Panc1 (cell line): ENCODE measurements around the gene PLXNC1. TPM values are rescaled to one million over a fixed set of nuclear protein-coding genes. Genes with fewer than 3 reads are reported as not detected.

ENCODE experiments used
- ATAC-seq: fragments of 200-7000 bp; cut with Tn5 transposase; 2 replicates; pipeline ENCODE4 v1.9.1; 2020; ENCODE audit warnings: mild to moderate bottlenecking, moderate library complexity
- BruUV-seq: library from RNA; stranded (reverse); fragments of 400-500 nt; replicated peaks from 2 replicates; lab custom pipeline; 2021; lab: Mats Ljungman, UMichigan
- CTCF ChIA-PET: fragments of 300-600 bp; sonication (Branson Sonifier 250); formaldehyde crosslinking; loops from one replicate; lab custom pipeline; 2022; ENCODE audit warnings: antibody characterized with exemption; lab: Charles Lee
- POLR2A ChIA-PET: fragments of 300-600 bp; sonication (Branson Sonifier 250); formaldehyde crosslinking; loops from one replicate; lab custom pipeline; 2022; ENCODE audit warnings: antibody characterized with exemption; lab: Charles Lee
- DNase-seq: peaks from one replicate; pipeline ENCODE4 v3.0.0-alpha.2; 2010; ENCODE audit warnings: low read depth, low spot score
- H3K27ac ChIP-seq: 2 replicates; pipeline ENCODE4 v1.5.1; 2011; ENCODE audit warnings: mild to moderate bottlenecking, low read length, inconsistent platforms
- H3K27me3 ChIP-seq: fragments of 200-500 bp; sonication (Bioruptor generic); 2 replicates; pipeline ENCODE4 v1.6.0; 2014; ENCODE audit warnings: low read length, inconsistent platforms; ENCODE audit not compliant: control insufficient read depth, insufficient read depth
- H3K36me3 ChIP-seq: fragments of 200-500 bp; sonication (Bioruptor generic); 2 replicates; pipeline ENCODE4 v1.5.1; 2014; ENCODE audit warnings: inconsistent platforms, mild to moderate bottlenecking, low read length, moderate library complexity; ENCODE audit not compliant: control insufficient read depth, insufficient read depth
- H3K4me1 ChIP-seq: 2 replicates; pipeline ENCODE4 v1.5.1; 2011; ENCODE audit warnings: inconsistent platforms, mild to moderate bottlenecking, low read length, moderate library complexity; ENCODE audit not compliant: control insufficient read depth, insufficient read depth
- H3K4me3 ChIP-seq, 2 experiments: 2 replicates each; pipeline ENCODE4 v1.5.1; 2011 to 2012; ENCODE audit warnings: low read depth in 2 of 2, low read length in 2 of 2, mild to moderate bottlenecking in 2 of 2, inconsistent platforms in 1 of 2, moderate library complexity in 1 of 2
- H3K9me3 ChIP-seq: fragments of 200-500 bp; sonication (Bioruptor generic); 2 replicates; pipeline ENCODE4 v1.5.1; 2014; ENCODE audit warnings: low read depth, mild to moderate bottlenecking, inconsistent platforms, low read length, moderate library complexity; ENCODE audit not compliant: control insufficient read depth, insufficient read depth
- CTCF ChIP-seq: fragments of 450-650 bp; IDR thresholded peaks from 2 replicates; pipeline ENCODE4 v1.5.1; 2017; ENCODE audit warnings: mild to moderate bottlenecking
- POLR2AphosphoS5 ChIP-seq: IDR thresholded peaks from 2 replicates; pipeline ENCODE4 v1.6.1; 2012; ENCODE audit warnings: mild to moderate bottlenecking, low read depth, low read length, moderate library complexity
- REST ChIP-seq, 2 experiments: IDR thresholded peaks; 2 replicates each; pipeline ENCODE4 v1.6.1; 2011 to 2012; ENCODE audit warnings: low read depth in 2 of 2, control low read depth in 1 of 2, low read length in 1 of 2, mild to moderate bottlenecking in 1 of 2, moderate library complexity in 1 of 2; ENCODE audit not compliant: insufficient read depth in 1 of 2
- SIN3A ChIP-seq: IDR thresholded peaks from 2 replicates; pipeline ENCODE4 v1.6.1; 2012; ENCODE audit warnings: low read depth, mild to moderate bottlenecking, low read length, moderate library complexity, borderline replicate concordance; ENCODE audit not compliant: insufficient read depth
- TCF7L2 ChIP-seq: IDR thresholded peaks from 2 replicates; pipeline ENCODE4 v1.6.1; 2011; ENCODE audit warnings: mild to moderate bottlenecking, low read depth, low read length, inconsistent platforms
- in situ Hi-C: cut with HindIII; loops from 2 replicates; pipeline ENCODE4 v1.10.0; 2016; ENCODE audit warnings: low sequenced_read_pairs, low pct_unique_long_range_greater_than_20kb
- intact Hi-C: fragments of 100-400 bp; cut with micrococcal nuclease; formaldehyde crosslinking; loops from one replicate; pipeline ENCODE4 v1.10.0; 2022; ENCODE audit not compliant: unreplicated experiment
- total RNA-seq: library from RNA; stranded (reverse); gene quantifications from one replicate; pipeline ENCODE4 v1.2.1, GENCODE V29; 2021; ENCODE audit not compliant: unreplicated experiment

Gene PLXNC1
- total RNA-seq, 1 experiment from 2014 or later, result 0.57 TPM

- DNase-seq, result no peak
- CTCF ChIA-PET, result no interaction called here
- Histone ChIP-seq H3K27me3 (peaks cover 9% of the 10 kb centered on the region), H3K27ac (no peak overlapping the region), H3K4me3 (no peak overlapping the region), H3K36me3 (no peaks in the 10 kb centered on the region), H3K9me3 (no peaks in the 10 kb centered on the region), H3K4me1 (no peaks in the 10 kb centered on the region)
- BruUV-seq, result no TSS peak
- in situ Hi-C loops, result no loop called here
- ATAC-seq, result no peak
- POLR2A ChIA-PET, result no interaction called here
- intact Hi-C loops, result no loop called here
- no peak for TF ChIP-seq CTCF
- TF ChIP-seq POLR2AphosphoS5, result no peak
- TF ChIP-seq SIN3A, result no peak
- TF ChIP-seq REST (IDR thresholded peaks at IDR 0.05; ENCODE audit: insufficient read depth in 1 of 2, low read depth in 2 of 2, low read length in 1 of 2), result no peak
- no peak for TF ChIP-seq TCF7L2
Measured at GRCh38 chr12:94228488-94228907, 80.1 kb downstream of the PLXNC1 start.

- in situ Hi-C loops, result no loop called here
- ChIA-PET POLR2A (no interaction called here), CTCF (no interaction called here)
- no peaks in the 10 kb centered on the region for H3K4me1 ChIP-seq
- ATAC-seq (no peak), DNase-seq (no peak)
- no TSS peak for BruUV-seq
- H3K27ac ChIP-seq, result no peak overlapping the region
- H3K4me3 ChIP-seq, result no peak overlapping the region
- H3K9me3 ChIP-seq, result no peaks in the 10 kb centered on the region
- intact Hi-C loops, result no loop called here
- no peaks in the 10 kb centered on the region for H3K36me3 ChIP-seq
- H3K27me3 ChIP-seq, result peaks cover 11% of the 10 kb centered on the region
- TF ChIP-seq TCF7L2 (no peak), SIN3A (no peak), CTCF (no peak), REST (IDR thresholded peaks at IDR 0.05; ENCODE audit: insufficient read depth in 1 of 2, low read depth in 2 of 2, low read length in 1 of 2) (no peak), POLR2AphosphoS5 (no peak)
Measured at GRCh38 chr12:94229902-94230301, 81.5 kb downstream of the PLXNC1 start.
